A673 (cell line): ENCODE measurements around the gene EDA. TPM values are rescaled to one million over a fixed set of nuclear protein-coding genes. Genes with fewer than 3 reads are reported as not detected.

ENCODE experiments used
- BruUV-seq: library from RNA; stranded (reverse); fragments of 400-500 nt; replicated peaks from 2 replicates; lab custom pipeline; 2021; lab: Mats Ljungman, UMichigan
- CTCF ChIA-PET: fragments of 300-600 bp; sonication (Branson Sonifier 250); formaldehyde crosslinking; loops from one replicate; lab custom pipeline; 2022; ENCODE audit warnings: antibody characterized with exemption; lab: Charles Lee
- POLR2A ChIA-PET: fragments of 300-600 bp; sonication (Branson Sonifier 250); formaldehyde crosslinking; loops from one replicate; lab custom pipeline; 2022; ENCODE audit warnings: antibody characterized with exemption; ENCODE audit not compliant: low non-redundant PET; lab: Charles Lee
- DNase-seq: peaks from one replicate; pipeline ENCODE4 v3.0.0-alpha.2; 2015; ENCODE audit warnings: low spot score
- H3K27ac ChIP-seq: fragments of 200-600 bp; sonication (generic); 2 replicates; pipeline ENCODE4 v1.5.1; 2016; ENCODE audit warnings: mixed run types, low read depth, mild to moderate bottlenecking, mixed read lengths, antibody characterized with exemption, low read length; ENCODE audit not compliant: poor library complexity, severe bottlenecking
- H3K27me3 ChIP-seq: fragments of 200-600 bp; sonication (generic); replicated peaks from 2 replicates; pipeline ENCODE4 v1.6.1; 2017; ENCODE audit warnings: mixed run types, low read depth, mild to moderate bottlenecking, mixed read lengths, antibody characterized with exemption, low read length; ENCODE audit not compliant: insufficient read depth, poor library complexity
- H3K36me3 ChIP-seq: fragments of 200-600 bp; sonication (generic); 2 replicates; pipeline ENCODE4 v1.6.1; 2016; ENCODE audit warnings: mixed run types, mild to moderate bottlenecking, mixed read lengths, antibody characterized with exemption, low read length; ENCODE audit not compliant: insufficient read depth, poor library complexity, severe bottlenecking
- H3K4me1 ChIP-seq: fragments of 200-600 bp; sonication (generic); 2 replicates; pipeline ENCODE4 v1.6.1; 2017; ENCODE audit warnings: mixed run types, mild to moderate bottlenecking, mixed read lengths, antibody characterized with exemption, low read length; ENCODE audit not compliant: insufficient read depth, poor library complexity, severe bottlenecking
- H3K4me3 ChIP-seq: fragments of 200-600 bp; sonication (generic); 2 replicates; pipeline ENCODE4 v1.5.1; 2016; ENCODE audit warnings: low read depth, mixed run types, mild to moderate bottlenecking, mixed read lengths, low read length; ENCODE audit not compliant: poor library complexity, severe bottlenecking
- H3K9me3 ChIP-seq: fragments of 200-600 bp; sonication (generic); 2 replicates; pipeline ENCODE4 v1.6.1; 2016; ENCODE audit warnings: mixed run types, low read depth, mild to moderate bottlenecking, mixed read lengths, antibody characterized with exemption, low read length; ENCODE audit not compliant: poor library complexity, severe bottlenecking
- CTCF ChIP-seq: fragments of 300-800, 200-600 bp; sonication (generic); conservative IDR thresholded peaks from 2 replicates; pipeline ENCODE4 v1.5.1; 2017; ENCODE audit warnings: low read depth, mild to moderate bottlenecking, antibody characterized with exemption, low read length, moderate library complexity, mixed read lengths
- EZH2 ChIP-seq: fragments of 200-600 bp; sonication (generic); IDR thresholded peaks from 2 replicates; pipeline ENCODE4 v1.6.1; 2017; ENCODE audit warnings: borderline replicate concordance, low read depth, mild to moderate bottlenecking, mixed read lengths, antibody characterized with exemption, low read length; ENCODE audit not compliant: poor library complexity, severe bottlenecking
- intact Hi-C: fragments of 100-400 bp; cut with micrococcal nuclease; formaldehyde crosslinking; loops from one replicate; pipeline ENCODE4 v1.10.0; 2022; ENCODE audit not compliant: unreplicated experiment
- total RNA-seq: library from RNA; stranded (reverse); gene quantifications from 2 replicates; pipeline ENCODE4 v1.2.3, GENCODE V29; 2021

The EDA gene
- total RNA-seq, 1 experiment from 2014 or later: 3.3 TPM

DNA sequence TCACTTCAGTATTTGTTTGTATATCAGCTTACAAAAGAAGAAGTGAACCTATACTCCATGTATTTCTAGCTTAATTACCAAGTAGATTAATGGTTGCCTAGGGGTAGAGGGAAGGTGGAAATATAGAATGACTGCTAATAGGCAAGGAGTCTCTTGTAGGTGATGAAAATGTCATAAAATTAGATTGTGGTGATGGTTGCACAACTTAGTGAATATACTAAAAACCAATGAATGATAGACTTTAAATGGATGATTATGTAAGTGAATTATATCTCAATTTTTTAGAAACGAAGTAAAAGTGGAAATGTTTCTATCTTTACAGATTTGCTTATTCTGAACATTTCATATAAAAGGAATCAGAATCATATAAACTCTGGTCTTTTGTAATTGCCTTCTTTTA lies 268.3 kb downstream of the EDA start:
- H3K4me1 ChIP-seq: no peaks in the 10 kb centered on the region
- no peaks in the 10 kb centered on the region for H3K27me3 ChIP-seq
- TF ChIP-seq EZH2 (no peak), CTCF (no peak)
- H3K4me3 ChIP-seq: no peak overlapping the region
- H3K27ac ChIP-seq: no peak overlapping the region
- CTCF ChIA-PET: no interaction called here
- DNase-seq: no peak
- no peaks in the 10 kb centered on the region for H3K36me3 ChIP-seq
- no TSS peak for BruUV-seq
- no peaks in the 10 kb centered on the region for H3K9me3 ChIP-seq
- intact Hi-C loops: no loop called here
- POLR2A ChIA-PET: no interaction called here

- Histone ChIP-seq H3K4me1 (no peaks in the 10 kb centered on the region), H3K27me3 (no peaks in the 10 kb centered on the region), H3K36me3 (no peaks in the 10 kb centered on the region), H3K27ac (no peak overlapping the region), H3K4me3 (no peak overlapping the region), H3K9me3 (no peaks in the 10 kb centered on the region)
- intact Hi-C loops: no loop called here
- POLR2A ChIA-PET: no interaction called here
- DNase-seq: no peak
- TF ChIP-seq EZH2 (no peak), CTCF (no peak)
- CTCF ChIA-PET: no interaction called here
- BruUV-seq: no TSS peak
Observed at GRCh38 chrX:69896046-69896445, 280.1 kb downstream of the EDA start.

DNA sequence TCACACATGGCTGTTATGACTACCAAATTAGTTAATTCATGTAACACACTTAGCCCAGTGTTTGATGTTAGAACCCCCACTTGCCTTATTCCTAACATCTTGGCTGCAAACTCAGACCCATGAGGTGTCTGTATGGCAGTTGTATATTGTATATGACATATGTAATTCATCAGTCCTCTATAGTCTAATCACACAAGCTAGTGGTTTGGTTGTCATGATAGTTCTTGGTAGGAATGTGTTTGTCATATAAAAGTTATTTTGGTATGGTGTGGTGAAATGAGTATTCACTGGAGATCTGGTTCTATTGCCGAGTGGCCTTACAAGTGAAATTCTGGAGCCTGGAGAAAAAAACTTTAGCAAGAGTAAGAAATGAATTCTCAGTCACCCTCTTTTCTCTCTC lies 284.6 kb downstream of the EDA start:
- DNase-seq: no peak
- no peak overlapping the region for H3K27ac ChIP-seq
- intact Hi-C loops: no loop called here
- H3K9me3 ChIP-seq: no peaks in the 10 kb centered on the region
- TF ChIP-seq CTCF (no peak), EZH2 (no peak)
- BruUV-seq: no TSS peak
- H3K36me3 ChIP-seq: no peaks in the 10 kb centered on the region
- no peak overlapping the region for H3K4me3 ChIP-seq
- no peaks in the 10 kb centered on the region for H3K4me1 ChIP-seq
- ChIA-PET POLR2A (no interaction called here), CTCF (no interaction called here)
- H3K27me3 ChIP-seq: no peaks in the 10 kb centered on the region
